Mucosa of stomach (tissue), 1 donor: Measurements from ENCODE around the gene MEGF11.
"Not testable (repeated sequence)": the region's sequence is repeated elsewhere in the genome, so short reads cannot be mapped to it uniquely, and the experiment has no call there.

Experiments used
- H3K27me3 ChIP-seq: one replicate; pipeline ENCODE4 v1.7.0; 2013; ENCODE audit warnings: mild to moderate bottlenecking, low read length; ENCODE audit not compliant: control insufficient read depth, insufficient read depth
- H3K36me3 ChIP-seq: one replicate; pipeline ENCODE4 v1.7.0; 2013; ENCODE audit warnings: low read length; ENCODE audit not compliant: control insufficient read depth, insufficient read depth
- H3K4me1 ChIP-seq: one replicate; pipeline ENCODE4 v1.7.0; 2013; ENCODE audit warnings: mild to moderate bottlenecking, low read length; ENCODE audit not compliant: control insufficient read depth, insufficient read depth
- H3K4me3 ChIP-seq: one replicate; pipeline ENCODE4 v1.7.0; 2013; ENCODE audit warnings: low read length
- H3K9ac ChIP-seq: one replicate; pipeline ENCODE4 v1.7.0; 2013; ENCODE audit warnings: mild to moderate bottlenecking, low read length, moderate library complexity
- H3K9me3 ChIP-seq: one replicate; pipeline ENCODE4 v1.7.0; 2013; ENCODE audit warnings: mild to moderate bottlenecking, low read length, moderate library complexity; ENCODE audit not compliant: control insufficient read depth
- donor health status: Pancreatic carcinoma.

The MEGF11 gene

DNA sequence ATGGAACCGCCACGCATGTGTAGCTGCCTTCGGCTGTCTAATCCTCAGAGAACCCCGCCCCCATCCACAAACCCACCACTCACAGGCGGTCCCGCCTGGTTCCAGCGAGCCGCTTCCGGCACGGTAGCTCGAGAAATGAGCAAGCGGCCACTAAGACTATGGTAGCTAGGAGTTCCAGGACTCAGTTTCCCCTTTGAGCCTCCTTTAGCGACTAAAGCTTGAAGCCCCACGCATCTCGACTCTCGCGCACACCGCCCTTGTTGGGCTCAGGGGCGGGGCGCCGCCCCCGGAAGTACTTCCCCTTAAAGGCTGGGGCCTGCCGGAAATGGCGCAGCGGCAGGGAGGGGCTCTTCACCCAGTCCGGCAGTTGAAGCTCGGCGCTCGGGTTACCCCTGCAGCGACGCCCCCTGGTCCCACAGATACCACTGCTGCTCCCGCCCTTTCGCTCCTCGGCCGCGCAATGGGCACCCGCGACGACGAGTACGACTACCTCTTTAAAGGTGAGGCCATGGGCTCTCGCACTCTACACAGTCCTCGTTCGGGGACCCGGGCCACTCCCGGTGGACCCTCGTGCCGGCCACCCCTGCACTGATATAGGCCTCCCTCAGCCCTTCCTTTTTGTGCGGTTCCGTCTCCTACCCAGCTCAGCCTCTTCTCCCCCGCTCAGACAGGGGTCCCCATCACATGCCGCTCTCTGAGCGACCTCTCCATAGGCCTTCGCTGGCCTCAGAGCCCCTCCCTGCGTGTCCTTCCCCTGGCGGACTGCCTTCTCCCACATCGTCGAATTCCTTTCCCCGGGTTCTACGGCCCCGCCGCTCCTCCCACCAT is 384.2 kb downstream of the MEGF11 start, which contains the start of gene RAB11A:
Gene RAB11A, plus strand, starts transcription at position 366 of the 828 bp plus-strand sequence. Its CDS starts 95 bp downstream, at position 461.
- Histone ChIP-seq H3K9me3 (no peaks in the 10 kb centered on the region), H3K9ac (peak within 1 kb of the TSS; percentile 99), H3K4me1 (no peaks in the 10 kb centered on the region), H3K36me3 (no peaks in the 10 kb centered on the region), H3K4me3 (peak within 1 kb of the TSS; percentile 88), H3K27me3 (no peaks in the 10 kb centered on the region)

DNA sequence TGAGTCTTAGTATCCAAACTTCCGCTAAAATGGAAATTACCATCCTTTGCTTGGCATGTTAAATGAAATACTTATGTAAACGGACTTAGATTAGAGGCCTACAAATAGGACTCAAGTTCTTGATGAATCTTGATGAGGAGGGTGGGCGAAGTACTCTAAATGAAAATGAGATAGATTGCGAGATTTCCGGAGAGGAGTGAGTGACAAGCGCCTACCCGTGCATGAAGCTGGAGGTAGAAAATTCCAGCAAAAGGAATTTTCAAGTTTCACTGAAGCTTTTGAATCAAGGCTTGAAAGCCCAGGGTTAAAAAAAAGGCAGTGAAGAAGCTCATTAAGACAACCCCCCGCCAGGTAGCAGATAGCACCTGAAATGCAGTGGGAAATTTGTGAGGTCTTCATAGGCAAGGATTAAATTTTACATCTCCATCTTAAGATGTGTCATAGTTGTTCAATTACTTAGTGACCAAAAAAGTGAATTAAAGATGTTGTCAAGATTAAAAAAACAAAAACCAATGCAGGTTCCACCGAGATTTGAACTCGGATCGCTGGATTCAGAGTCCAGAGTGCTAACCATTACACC is 384.9 kb downstream of the MEGF11 start:
- Histone ChIP-seq H3K27me3 (no peaks in the 10 kb centered on the region), H3K9ac (peak overlapping the region; percentile 99), H3K9me3 (no peaks in the 10 kb centered on the region), H3K4me3 (peak overlapping the region; percentile 88), H3K4me1 (no peaks in the 10 kb centered on the region), H3K36me3 (no peaks in the 10 kb centered on the region)

DNA sequence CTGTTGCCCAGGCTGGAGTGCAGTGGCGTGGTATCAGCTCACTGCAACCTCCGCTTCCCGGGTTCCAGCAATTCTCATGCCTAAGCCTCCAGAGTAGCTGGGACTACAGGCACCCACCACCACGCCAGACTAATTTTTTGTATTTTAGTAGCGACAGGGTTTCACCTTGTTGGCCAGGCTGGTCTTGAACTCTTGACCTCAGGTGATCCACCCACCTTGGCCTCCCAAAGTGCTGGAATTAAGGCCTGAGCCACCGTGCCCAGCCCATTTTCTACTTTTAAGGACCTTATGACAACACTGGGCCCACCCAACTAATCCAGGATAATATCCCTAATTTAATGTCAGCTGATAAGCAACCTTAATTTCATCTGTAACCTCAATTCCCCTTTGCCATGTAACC is 385.6 kb downstream of the MEGF11 start:
- not testable (repeated sequence) for H3K4me3 ChIP-seq, H3K36me3 ChIP-seq, H3K9ac ChIP-seq, H3K27me3 ChIP-seq, H3K9me3 ChIP-seq, H3K4me1 ChIP-seq

DNA sequence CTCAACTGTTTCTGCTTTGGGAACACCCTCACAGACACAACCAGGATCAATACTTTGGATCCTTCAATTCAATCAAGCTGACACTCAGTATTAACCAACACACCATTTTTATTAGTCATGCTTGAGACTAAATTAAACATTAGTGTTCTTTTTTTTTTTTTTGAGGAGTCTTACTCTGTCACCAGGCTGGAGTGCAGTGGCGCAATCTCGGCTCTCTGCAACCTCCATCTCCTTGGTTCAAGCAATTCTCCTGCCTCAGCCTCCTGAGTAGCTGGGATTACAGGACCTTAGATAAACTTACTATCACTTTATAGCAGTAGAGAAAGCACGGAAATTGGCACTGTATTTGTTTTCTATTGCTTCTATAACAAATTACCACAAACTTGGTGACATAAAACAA is 386.3 kb downstream of the MEGF11 start:
- H3K9me3 ChIP-seq, result no peaks in the 10 kb centered on the region
- H3K4me1 ChIP-seq, result no peaks in the 10 kb centered on the region
- H3K9ac ChIP-seq, result no peak overlapping the region
- H3K36me3 ChIP-seq, result no peaks in the 10 kb centered on the region
- H3K4me3 ChIP-seq, result no peak overlapping the region
- no peaks in the 10 kb centered on the region for H3K27me3 ChIP-seq

DNA sequence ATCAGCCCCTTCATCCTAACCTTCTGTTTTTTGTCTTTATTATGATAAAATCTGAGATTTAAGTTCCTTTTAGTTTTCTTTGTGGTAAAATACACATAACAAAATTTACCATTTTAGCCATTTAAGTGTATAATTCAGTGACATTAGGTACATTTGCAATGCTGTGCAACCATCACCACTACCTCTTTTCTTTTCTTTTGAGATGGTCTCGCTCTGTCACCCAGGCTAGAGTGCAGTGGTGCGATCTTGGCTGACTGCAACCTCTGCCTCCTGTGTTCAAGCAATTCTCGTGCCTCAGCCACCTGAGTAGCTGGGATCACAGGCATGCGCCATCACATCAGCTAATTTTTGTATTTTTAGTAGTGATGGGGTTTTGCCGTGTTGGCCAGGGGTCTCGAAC is 390.4 kb downstream of the MEGF11 start:
- Histone ChIP-seq H3K4me3 (no peak overlapping the region), H3K27me3 (no peaks in the 10 kb centered on the region), H3K9me3 (no peaks in the 10 kb centered on the region), H3K9ac (no peak overlapping the region), H3K4me1 (no peaks in the 10 kb centered on the region), H3K36me3 (no peaks in the 10 kb centered on the region)

DNA sequence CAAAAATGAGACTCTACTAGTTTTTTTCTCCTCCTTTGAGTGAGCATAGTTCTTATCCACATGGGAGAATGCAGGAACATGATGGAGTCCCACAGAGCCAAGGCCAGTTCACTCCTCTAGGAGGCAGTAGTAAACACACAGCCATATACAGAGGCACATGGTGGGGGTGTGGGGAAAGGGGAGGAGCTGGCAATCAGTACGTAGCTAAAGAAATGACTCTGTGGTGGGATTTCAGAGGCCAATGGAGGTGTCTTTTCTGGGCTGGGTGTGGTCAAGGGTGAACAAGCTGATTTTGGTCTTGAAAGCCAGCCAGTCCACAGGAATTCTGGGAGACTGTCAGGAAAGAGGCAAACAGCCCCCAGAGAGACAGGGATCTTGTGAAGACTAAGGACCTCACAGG is 390.9 kb downstream of the MEGF11 start:
- H3K9me3 ChIP-seq, result no peaks in the 10 kb centered on the region
- H3K27me3 ChIP-seq, result no peaks in the 10 kb centered on the region
- no peaks in the 10 kb centered on the region for H3K36me3 ChIP-seq
- no peak overlapping the region for H3K4me3 ChIP-seq
- H3K9ac ChIP-seq, result no peak overlapping the region
- no peaks in the 10 kb centered on the region for H3K4me1 ChIP-seq

DNA sequence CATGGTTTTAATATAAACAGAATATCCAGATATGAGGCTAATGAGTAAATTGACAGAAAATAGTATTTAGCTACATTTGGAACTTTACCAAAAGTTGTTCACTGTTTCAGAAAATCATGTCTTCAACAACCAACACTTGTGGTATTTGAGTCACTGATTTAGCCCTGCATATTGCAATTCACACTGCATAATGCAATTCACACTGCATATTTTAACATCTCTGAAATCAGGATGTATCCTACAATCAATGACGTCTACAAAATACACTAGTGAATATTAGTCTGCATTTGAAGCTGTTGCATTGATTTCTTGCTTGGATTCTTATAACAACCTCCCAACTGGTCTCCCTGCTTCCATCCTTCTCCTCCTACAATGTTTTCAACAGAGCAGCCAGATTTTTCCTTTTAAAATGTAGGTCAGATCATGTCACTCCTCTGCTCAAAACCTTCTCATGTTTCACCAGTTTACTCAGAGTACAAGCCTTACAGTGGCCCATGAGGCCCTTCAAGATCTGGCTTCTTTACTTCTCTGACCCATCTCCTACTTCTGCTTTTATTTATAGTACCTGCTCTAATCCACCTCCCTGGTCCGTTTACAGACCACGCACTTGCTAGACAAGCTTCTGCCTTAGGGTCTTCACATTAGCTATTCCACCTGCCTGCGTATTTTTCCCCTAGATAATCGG is 395.7 kb downstream of the MEGF11 start:
- no peak overlapping the region for H3K4me3 ChIP-seq
- H3K36me3 ChIP-seq, result no peaks in the 10 kb centered on the region
- no peaks in the 10 kb centered on the region for H3K9me3 ChIP-seq
- no peaks in the 10 kb centered on the region for H3K4me1 ChIP-seq
- H3K9ac ChIP-seq, result no peak overlapping the region
- no peaks in the 10 kb centered on the region for H3K27me3 ChIP-seq

DNA sequence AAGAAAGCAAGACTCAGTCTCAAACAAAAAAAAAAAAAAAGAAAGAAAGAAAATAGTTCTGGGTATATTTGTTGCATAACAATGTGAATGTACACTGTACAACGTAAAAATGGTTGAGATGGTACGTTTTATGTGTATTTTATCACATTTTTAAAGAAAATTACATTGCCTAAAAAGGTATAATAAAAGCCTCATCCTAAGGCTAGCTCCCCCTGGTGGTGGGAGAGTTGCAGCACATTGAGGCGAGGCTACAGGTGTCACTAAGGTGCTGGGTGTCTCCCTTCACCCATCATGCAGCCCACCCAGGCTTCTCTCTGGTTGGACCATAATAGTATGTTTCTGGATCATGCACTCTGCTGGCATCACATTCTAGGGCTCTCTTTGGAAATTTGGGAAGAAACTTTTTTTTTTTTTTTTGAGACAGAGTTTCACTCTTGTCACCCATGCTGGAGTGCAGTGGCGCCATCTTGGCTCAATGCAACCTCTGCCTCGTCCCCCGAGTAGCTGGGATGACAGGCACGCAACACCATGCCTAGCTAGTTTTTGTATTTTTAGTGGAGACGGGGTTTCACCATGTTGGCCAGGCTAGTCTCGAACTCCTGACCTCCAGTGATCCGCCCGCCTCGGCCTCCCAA is 396.6 kb downstream of the MEGF11 start:
- H3K27me3 ChIP-seq, result no peaks in the 10 kb centered on the region
- no peak overlapping the region for H3K4me3 ChIP-seq
- no peaks in the 10 kb centered on the region for H3K4me1 ChIP-seq
- H3K9me3 ChIP-seq, result no peaks in the 10 kb centered on the region
- H3K9ac ChIP-seq, result no peak overlapping the region
- no peaks in the 10 kb centered on the region for H3K36me3 ChIP-seq

DNA sequence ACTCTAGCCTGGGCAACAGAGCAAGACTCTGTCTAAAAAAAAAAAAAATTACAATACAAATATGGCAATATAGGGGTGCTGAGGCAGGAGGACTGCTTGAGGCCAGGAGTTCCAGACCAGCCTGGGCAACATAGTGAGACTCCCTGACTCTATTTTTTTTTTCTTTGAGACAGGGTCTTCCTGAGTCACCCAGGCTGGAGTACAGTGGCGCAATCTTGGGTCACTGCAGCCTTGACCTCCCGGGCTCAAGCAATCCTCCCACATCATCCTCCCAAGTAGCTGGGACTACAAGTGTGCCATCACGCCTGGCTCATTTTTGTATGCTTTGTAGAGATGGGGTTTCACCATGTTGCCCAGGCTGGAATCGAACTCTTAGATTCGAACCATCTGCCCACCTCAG is 401.6 kb downstream of the MEGF11 start:
- Histone ChIP-seq H3K4me3 (no peak overlapping the region), H3K27me3 (no peaks in the 10 kb centered on the region), H3K9me3 (no peaks in the 10 kb centered on the region), H3K4me1 (no peaks in the 10 kb centered on the region), H3K36me3 (no peaks in the 10 kb centered on the region), H3K9ac (no peak overlapping the region)

DNA sequence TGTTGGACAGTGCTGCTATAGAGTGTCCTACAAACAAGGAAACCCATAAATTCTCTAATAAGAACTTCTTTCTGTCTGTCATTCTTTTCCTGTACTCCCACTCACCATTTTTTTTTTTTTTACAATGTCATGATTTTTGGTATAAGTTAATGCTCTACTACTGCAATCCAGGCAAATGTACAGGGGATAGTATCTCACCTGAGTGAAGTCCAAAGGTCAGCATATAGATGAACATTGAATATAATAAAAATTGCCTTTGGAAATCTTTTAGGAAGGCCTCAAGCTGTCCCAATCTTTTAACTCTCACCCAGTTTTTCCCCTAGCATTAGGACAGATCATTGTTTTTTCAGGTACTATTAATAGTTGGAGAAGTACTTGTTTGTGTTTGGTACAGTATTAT is 405.6 kb downstream of the MEGF11 start:
- Histone ChIP-seq H3K36me3 (no peaks in the 10 kb centered on the region), H3K4me1 (no peaks in the 10 kb centered on the region), H3K4me3 (no peak overlapping the region), H3K9me3 (no peaks in the 10 kb centered on the region), H3K9ac (no peak overlapping the region), H3K27me3 (no peaks in the 10 kb centered on the region)

DNA sequence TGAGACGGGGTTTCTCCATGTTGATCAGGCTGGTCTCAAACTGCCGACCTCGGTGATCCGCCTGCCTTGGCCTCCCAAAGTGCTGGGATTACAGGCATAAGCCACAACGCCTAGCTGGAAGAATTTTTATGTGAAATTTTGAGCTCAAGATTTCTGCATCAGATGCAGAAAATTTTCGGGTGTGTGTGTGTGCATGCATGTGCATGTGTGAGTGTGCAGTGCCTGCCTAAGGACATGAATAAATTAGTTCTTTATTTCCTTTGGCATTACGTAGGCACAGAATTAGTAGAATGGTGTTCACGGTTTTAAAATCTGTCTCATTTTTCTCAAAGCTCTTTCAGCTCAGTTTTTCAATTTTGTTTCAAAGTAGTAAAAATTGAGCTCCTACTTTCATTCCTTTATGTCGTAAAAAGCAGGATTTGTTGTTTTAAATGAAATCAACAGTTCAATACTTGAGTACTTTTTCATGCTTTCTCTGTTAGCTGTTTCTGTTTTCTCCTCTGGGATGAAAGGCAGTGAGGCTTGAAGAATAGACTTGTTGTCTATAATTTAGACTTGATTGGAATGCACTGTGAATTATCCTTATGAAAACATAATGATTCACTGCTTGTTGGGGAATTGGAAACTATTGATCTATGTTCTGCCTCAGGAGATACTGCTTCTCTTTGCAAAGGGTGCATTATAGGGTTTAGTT is 407.6 kb downstream of the MEGF11 start:
- H3K27me3 ChIP-seq, result no peaks in the 10 kb centered on the region
- no peak overlapping the region for H3K4me3 ChIP-seq
- H3K4me1 ChIP-seq, result no peaks in the 10 kb centered on the region
- no peak overlapping the region for H3K9ac ChIP-seq
- H3K9me3 ChIP-seq, result no peaks in the 10 kb centered on the region
- H3K36me3 ChIP-seq, result no peaks in the 10 kb centered on the region
